Islet precursor cell (in vitro differentiated cells): Measurements from ENCODE around the gene TP73.
A peak's percentile ranks its signal among the peaks of the same experiment; 100 is the strongest.
"Not testable (repeated sequence)": the region's sequence is repeated elsewhere in the genome, so short reads cannot be mapped to it uniquely, and the experiment has no call there.

ENCODE experiments used
- DNase-seq: peaks from one replicate; pipeline ENCODE4 v3.0.0-alpha.2; 2018

The TP73 gene

DNA sequence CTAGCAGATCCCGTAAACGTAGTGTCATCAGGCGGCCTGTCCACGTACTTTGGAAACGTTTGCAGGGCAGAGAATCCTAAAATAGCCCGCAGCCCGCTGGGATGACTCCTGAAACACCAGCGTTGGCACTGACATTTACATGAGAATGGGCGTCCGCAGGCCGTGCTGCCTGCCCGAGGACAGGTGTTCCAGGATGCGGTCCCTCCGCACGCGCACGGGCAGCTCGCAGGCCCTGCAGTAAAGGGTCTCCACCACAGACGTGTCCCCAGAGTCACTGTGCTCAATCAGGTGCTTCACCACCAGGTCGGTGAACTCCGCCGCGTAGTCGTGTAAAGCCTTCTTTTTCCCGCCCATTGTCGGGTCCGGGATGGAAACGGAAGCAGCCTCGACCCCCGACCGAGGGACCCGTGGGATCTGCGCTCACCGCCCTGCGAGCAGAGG is 94.1 kb downstream of the TP73 start:
- DNase-seq = no peak

DNA sequence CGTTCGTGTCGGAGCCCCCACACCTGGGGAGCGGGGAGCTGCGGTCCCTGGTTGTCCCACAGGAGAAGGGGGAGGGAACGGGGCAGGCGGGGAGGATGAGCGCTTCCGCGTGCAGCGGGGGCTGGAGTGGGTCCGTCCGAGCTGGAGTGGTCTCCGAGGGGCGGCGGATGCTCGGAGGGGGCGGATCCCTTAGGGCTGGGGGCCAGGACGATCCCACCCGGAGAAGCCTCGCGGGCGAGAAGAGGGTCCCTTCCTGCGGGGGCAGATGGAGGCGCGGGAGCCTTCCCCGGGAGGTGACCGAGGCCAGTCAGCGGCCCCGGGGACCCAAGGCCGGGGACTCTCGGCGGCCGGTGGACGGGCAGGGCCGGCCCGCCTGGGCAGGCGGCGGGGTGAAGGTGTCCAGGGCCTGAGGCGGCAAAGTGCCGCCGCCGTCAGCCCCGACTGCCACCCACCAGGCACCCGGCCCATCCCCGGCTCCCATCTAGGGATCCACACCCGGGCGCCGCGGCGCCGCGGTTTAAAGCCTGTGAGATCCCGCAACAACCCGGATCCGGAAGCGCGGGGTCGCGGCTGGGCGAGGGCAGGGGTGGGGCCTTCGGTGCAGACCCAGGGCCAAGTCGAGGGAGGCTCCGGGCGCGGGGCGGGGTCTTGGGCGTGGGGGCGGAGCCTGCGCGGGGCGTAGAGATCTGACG is 94.7 kb downstream of the TP73 start:
- DNase-seq = peak; percentile 95

GRCh38 chr1:3747522-3747848 is 95.2 kb downstream of the TP73 start:
- no peak for DNase-seq

GRCh38 chr1:3747903-3748302 is 95.6 kb downstream of the TP73 start:
- no peak for DNase-seq

DNA sequence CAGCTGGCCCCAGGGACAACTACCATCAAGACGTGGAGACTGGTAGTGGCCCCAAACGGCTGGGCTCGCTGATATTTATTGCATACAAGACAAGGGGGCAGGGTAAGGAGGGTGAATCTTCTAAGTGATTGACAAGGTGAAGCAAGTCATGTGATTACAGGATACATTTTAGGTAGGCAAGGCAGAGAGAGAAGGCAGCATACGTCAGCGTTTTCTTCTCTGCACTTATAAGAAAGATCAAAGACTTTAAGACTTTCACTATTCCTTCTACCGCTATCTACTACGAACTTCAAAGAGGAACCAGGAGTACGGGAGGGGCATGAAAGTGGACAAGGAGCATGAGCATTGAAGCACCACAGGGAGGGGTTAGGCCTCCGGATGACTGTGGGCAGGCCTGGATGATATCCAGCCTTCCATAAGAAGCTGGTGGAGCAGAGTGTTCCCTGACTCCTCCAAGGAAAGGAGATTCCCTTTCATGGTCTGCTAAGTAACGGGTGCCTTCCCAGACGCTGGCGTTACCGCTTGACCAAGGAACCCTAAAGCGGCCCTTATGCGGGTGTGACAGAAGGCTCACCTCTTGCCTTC is 96.1 kb downstream of the TP73 start:
- DNase-seq = not testable (repeated sequence)

GRCh38 chr1:3749512-3749911 is 97.2 kb downstream of the TP73 start:
- DNase-seq = no peak

DNA sequence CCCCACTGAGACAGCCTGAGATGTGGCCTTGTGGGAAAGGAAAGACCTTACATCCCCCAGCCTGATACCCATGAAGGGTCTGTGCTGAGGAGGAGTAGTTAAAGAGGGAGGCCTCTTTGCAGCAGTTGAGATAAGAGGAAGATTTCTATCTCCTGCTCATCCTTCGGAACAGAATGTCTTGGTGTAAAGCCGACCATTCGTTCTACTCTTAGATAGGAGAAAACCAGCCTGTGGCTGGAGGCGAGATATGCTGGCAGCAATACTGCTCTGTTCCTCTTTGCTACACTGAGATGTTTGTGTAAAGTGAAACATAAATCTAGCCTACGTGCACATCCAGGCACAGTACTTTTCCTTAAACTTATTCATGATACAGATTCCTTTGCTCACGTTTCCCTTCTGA is 98.4 kb downstream of the TP73 start:
- no peak for DNase-seq

GRCh38 chr1:3752400-3752945 is 100.2 kb downstream of the TP73 start, which contains the start of gene CCDC27:
TSS of gene CCDC27 (plus strand) at chr1:3752450. CDS start at chr1:3752482, 32 bp downstream.
- DNase-seq = no peak

DNA sequence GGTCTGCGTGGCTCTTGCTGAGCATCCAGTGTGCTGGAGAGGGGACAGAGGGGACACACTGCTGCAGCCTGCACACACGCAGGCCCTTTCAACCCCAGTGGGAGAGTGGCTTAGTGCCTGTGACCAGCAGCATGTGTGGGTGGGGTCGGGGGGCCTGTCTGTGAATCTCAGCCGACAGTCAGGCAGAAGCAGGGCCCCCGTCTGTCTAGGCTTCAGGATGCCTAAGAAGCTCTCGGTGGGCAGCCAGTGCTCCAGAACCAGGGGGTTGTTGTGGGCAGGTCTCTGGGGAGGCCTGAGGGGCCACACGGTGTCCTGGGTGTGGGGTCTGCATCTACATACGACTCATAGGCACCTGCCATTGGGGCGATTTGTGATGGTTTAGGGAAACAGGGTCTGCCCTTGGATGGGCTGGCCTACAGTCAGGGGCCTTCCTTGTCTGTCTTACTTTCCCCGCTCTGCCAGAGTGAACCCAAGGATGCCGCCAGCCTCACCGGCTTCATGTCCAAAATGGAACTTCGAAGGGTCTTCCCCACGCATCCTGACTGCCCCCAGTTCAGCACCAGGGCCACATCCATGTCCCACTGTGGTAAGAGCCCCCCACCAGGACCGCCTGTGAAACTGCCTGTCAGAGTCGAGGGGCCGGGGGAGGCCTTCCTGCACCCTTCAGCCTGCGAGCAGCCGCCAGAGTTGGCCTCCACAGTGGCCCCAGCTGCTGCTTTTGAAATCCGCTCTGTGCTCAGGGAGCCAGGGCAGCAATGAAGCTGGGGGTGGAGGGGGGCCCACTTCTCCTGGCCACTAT is 101.5 kb downstream of the TP73 start:
- DNase-seq = no peak

DNA sequence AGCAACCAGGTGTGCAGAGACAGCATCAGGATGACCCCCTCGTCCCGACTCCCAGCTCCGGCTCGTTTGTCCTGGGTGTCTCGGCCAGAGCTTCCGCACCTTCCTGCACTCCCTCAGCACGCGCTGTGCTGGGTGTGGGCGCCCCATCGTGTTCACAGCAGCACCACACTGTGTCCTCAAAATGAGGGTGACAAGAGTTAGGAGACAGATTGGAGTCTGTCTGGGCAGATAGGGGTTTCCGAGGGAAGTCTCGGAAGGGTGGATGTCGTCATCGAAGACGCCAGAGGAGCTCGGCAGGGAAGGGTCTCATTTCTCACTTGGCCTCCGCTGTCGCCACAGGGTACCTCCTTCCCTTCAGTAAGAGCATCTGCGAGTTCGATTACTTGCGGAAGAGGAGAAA is 104.1 kb downstream of the TP73 start:
- peak; percentile 33 for DNase-seq

- no peak for DNase-seq
These were observed 106.8 kb downstream of the TP73 start for GRCh38 chr1:3759164-3759563.

- DNase-seq = no peak
These were observed 107.5 kb downstream of the TP73 start for GRCh38 chr1:3759796-3760195.

DNA sequence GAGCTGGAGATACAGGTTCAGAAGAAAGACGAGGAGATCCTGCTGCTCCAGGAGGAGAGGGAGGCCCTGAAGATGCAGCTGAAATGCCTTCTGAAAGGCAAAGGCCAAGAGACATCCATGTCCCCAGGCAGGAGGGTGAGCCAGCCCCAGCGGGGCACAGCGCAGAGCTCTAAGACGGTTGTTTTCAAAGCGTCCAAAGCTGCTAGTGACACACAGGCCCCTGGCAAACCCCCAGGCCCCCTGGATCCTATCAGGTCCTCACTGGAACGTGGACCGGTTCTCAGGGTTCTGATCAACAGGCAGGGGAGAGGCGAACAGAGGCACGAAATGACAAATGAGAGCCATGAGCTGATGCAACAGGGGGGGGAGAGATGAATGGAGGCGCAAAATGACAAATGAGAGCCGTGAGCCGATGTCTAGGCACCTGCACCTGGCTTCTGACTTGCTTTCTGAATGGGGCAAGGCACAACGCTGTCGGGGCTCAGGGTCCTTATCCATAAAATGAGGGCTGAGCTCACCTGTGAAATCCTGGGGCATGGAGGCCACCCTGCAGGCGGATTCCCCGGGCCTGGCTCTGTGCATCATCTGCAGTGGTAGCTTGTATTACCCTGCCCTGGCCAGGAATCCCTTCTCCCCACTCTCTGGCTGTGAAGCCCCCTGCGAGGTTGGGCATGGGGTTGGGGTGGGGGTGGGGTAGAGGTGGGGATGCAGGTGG is 109.1 kb downstream of the TP73 start:
- no peak for DNase-seq

DNA sequence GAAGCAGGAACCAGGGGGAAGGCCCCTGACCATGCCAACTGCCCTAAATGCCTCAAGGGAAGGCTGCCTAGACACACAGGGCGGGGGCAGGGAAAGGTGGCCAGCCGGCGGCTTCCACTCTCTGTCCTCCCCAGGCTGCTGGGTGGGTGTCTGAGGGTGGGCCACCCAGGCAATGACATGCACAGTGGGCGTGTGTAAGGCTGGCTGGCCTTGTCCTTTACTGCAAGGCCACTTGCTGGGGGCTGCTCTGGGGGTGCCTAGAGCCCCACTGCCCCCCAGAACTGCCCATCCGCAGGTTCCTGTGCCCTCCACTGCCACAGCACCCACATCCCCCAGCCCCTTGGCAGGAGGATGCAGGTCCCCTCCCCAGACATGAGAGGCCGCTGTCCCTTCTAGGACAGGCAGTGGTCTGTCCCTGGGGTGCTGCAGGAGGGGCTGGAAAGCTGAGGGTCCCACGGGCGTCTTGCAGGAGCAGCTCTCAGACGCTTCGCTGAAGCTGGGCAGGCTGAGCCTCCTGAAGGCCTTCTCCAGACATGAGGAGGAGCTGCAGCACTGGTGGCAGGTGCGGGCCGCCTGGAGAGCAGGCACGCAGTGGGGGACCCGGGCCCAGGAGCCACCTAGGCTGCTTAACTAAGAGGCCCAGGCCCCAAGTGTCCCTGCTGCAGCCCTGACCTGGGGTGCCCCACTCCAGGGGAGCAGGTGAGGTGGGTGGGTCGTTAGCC is 110.0 kb downstream of the TP73 start:
- DNase-seq = no peak

DNA sequence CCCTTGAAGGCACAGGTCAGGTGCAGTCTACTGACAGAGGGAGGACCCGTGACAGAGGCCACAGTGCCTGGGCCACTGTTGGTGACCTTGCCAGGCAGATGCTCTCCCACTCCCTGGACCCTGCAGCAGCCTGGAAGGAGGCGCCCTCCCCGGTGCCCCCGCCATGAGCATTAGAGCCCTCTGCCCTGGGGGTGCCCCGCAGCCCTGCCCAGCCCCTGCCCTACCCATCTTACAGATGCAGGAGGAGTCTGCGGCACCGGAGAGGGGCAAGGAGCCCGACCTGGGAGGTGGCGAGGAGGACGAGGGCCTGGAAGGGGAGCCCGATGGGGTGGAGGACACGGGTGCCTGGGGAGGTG is 110.5 kb downstream of the TP73 start:
- DNase-seq = no peak

GRCh38 chr1:3763351-3764125 is 111.2 kb downstream of the TP73 start:
- DNase-seq = no peak

GRCh38 chr1:3767328-3767925 is 115.1 kb downstream of the TP73 start:
- no peak for DNase-seq

- DNase-seq = no peak
These were observed 116.6 kb downstream of the TP73 start for GRCh38 chr1:3768811-3769390.

DNA sequence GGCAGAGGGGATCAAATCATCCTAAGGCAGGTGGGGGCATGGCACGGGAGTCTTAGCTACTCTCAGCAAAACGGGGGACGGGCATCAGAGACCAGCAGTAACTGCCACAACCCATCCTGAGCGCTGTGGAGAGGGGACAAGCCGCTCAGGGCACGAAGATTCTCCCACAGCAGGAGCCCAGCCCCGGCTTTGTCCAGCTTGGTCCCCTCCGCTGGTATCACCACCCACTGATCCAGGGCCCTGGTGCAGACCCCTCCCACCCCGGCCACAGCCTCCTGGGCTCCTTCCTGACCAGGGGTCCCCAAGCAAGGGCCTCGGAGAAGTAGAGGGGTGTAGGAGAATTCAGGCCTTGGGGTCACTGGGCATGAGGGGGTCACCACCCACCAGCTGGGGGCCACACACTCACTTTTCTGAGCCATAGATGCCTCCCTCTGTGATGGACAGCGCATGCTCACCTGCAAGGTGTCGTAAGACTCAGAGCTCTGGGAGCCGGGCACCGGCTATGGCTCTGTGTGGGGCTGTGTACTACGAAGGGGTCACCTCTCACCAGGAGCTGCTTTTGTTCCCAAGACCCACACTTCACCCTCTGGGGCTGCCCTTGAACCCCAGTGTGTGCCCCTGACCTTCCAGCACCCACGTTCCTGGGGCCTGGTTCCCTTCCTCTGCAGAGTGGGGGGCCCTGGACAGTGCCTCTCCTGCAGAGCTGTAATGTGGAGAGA is 117.9 kb downstream of the TP73 start:
- DNase-seq = no peak
